Measurements from ENCODE around the gene NUP43.

Gene NUP43

GRCh38 chr6:149769676-149770075 lies 23.3 kb upstream of the NUP43 start:
- H2BK5ac ChIP-seq (ENCODE audit: low read length): no peak overlapping the region
- no peak for DNase-seq (ENCODE audit: low spot score)
- no peak overlapping the region for H4K8ac ChIP-seq (ENCODE audit: low read depth, low read length)
- H3K23ac ChIP-seq (ENCODE audit: low read depth, low read length, poor library complexity): no peak overlapping the region
- no peak overlapping the region for H3K4me3 ChIP-seq (ENCODE audit: low read length in 2 of 2)
- peaks cover 4 to 50% of the 10 kb centered on the region in 2 donors for H3K36me3 ChIP-seq (replicated peaks in 1 of 2; ENCODE audit: control insufficient read depth in 2 of 2, insufficient read depth in 2 of 2, low read length in 2 of 2)
- H2BK120ac ChIP-seq (ENCODE audit: low read depth, low read length): no peak overlapping the region
- H3K14ac ChIP-seq (ENCODE audit: low read length): no peak overlapping the region
- no peaks in the 10 kb centered on the region for H3K4me1 ChIP-seq (ENCODE audit: control insufficient read depth in 2 of 2, insufficient read depth in 1 of 2, low read depth in 1 of 2, low read length in 2 of 2)
- H3K79me1 ChIP-seq (ENCODE audit: low read depth, low read length): no peaks in the 10 kb centered on the region
- no peak overlapping the region for H4K91ac ChIP-seq (ENCODE audit: low read depth, low read length, poor library complexity)
- H2AK5ac ChIP-seq (ENCODE audit: low read depth, low read length): no peak overlapping the region
- H2BK12ac ChIP-seq (ENCODE audit: low read length): no peak overlapping the region
- no CpG with 5 or more reads among the region's 2 CpGs for WGBS, 2 donors (ENCODE audit: extremely low coverage in 2 of 2, insufficient read length in 2 of 2, insufficient replicate concordance in 1 of 2)
- peaks cover 0 to 16% of the 10 kb centered on the region in 2 donors for H3K9me3 ChIP-seq (replicated peaks in 1 of 2; ENCODE audit: control insufficient read depth in 2 of 2, insufficient read depth in 1 of 2, low read depth in 1 of 2, low read length in 2 of 2)
- H2BK15ac ChIP-seq (ENCODE audit: low read length): no peak overlapping the region
- no peak overlapping the region for H3K4ac ChIP-seq (ENCODE audit: low read length)
- H3K9ac ChIP-seq (ENCODE audit: low read depth, low read length, poor library complexity): no peak overlapping the region
- no peak overlapping the region for H3K4me2 ChIP-seq (ENCODE audit: insufficient read depth, low read length, poor library complexity, severe bottlenecking)
- no peak overlapping the region for H2AFZ ChIP-seq (ENCODE audit: low read length)
- H3K18ac ChIP-seq (ENCODE audit: low read length): no peak overlapping the region
- H3K27me3 ChIP-seq (ENCODE audit: control insufficient read depth in 3 of 3, insufficient read depth in 3 of 3, low read depth in 1 of 3, low read length in 3 of 3): no peaks in the 10 kb centered on the region
- H3K27ac ChIP-seq (replicated peaks; ENCODE audit: low read length): no peak overlapping the region

GRCh38 chr6:149766156-149766769 lies 19.9 kb upstream of the NUP43 start:
- no peak overlapping the region for H3K4me3 ChIP-seq (ENCODE audit: low read length in 2 of 2)
- DNase-seq (ENCODE audit: low spot score): no peak
- H2BK15ac ChIP-seq (ENCODE audit: low read length): no peak overlapping the region
- H3K36me3 ChIP-seq (replicated peaks in 1 of 2; ENCODE audit: control insufficient read depth in 2 of 2, insufficient read depth in 2 of 2, low read length in 2 of 2): peaks cover 0 to 26% of the 10 kb centered on the region in 2 donors
- H2AK5ac ChIP-seq (ENCODE audit: low read depth, low read length): no peak overlapping the region
- no peak overlapping the region for H2BK5ac ChIP-seq (ENCODE audit: low read length)
- H3K18ac ChIP-seq (ENCODE audit: low read length): no peak overlapping the region
- H3K23ac ChIP-seq (ENCODE audit: low read depth, low read length, poor library complexity): no peak overlapping the region
- no CpG with 5 or more reads among the region's 3 CpGs for WGBS, 2 donors (ENCODE audit: extremely low coverage in 2 of 2, insufficient read length in 2 of 2, insufficient replicate concordance in 1 of 2)
- H3K79me1 ChIP-seq (ENCODE audit: low read depth, low read length): no peaks in the 10 kb centered on the region
- H3K4me2 ChIP-seq (ENCODE audit: insufficient read depth, low read length, poor library complexity, severe bottlenecking): no peak overlapping the region
- no peak overlapping the region for H3K9ac ChIP-seq (ENCODE audit: low read depth, low read length, poor library complexity)
- H2BK12ac ChIP-seq (ENCODE audit: low read length): no peak overlapping the region
- no peak overlapping the region for H2AFZ ChIP-seq (ENCODE audit: low read length)
- no peak overlapping the region for H3K27ac ChIP-seq (replicated peaks; ENCODE audit: low read length)
- no peaks in the 10 kb centered on the region for H3K27me3 ChIP-seq (ENCODE audit: control insufficient read depth in 3 of 3, insufficient read depth in 3 of 3, low read depth in 1 of 3, low read length in 3 of 3)
- H3K4me1 ChIP-seq (ENCODE audit: control insufficient read depth in 2 of 2, insufficient read depth in 1 of 2, low read depth in 1 of 2, low read length in 2 of 2): no peaks in the 10 kb centered on the region
- H3K4ac ChIP-seq (ENCODE audit: low read length): no peak overlapping the region
- H4K91ac ChIP-seq (ENCODE audit: low read depth, low read length, poor library complexity): no peak overlapping the region
- H3K14ac ChIP-seq (ENCODE audit: low read length): no peak overlapping the region
- peaks cover 0 to 14% of the 10 kb centered on the region in 2 donors for H3K9me3 ChIP-seq (replicated peaks in 1 of 2; ENCODE audit: control insufficient read depth in 2 of 2, insufficient read depth in 1 of 2, low read depth in 1 of 2, low read length in 2 of 2)
- H2BK120ac ChIP-seq (ENCODE audit: low read depth, low read length): no peak overlapping the region
- H4K8ac ChIP-seq (ENCODE audit: low read depth, low read length): no peak overlapping the region

GRCh38 chr6:149763866-149764265 lies 17.5 kb upstream of the NUP43 start:
- no peak for DNase-seq (ENCODE audit: low spot score)
- Histone ChIP-seq H2BK12ac (ENCODE audit: low read length) (no peak overlapping the region), H2BK120ac (ENCODE audit: low read depth, low read length) (no peak overlapping the region), H2AK5ac (ENCODE audit: low read depth, low read length) (no peak overlapping the region), H3K36me3 (replicated peaks in 1 of 2; ENCODE audit: control insufficient read depth in 2 of 2, insufficient read depth in 2 of 2, low read length in 2 of 2) (peaks cover 0 to 32% of the 10 kb centered on the region in 2 donors), H3K14ac (ENCODE audit: low read length) (no peak overlapping the region), H3K79me1 (ENCODE audit: low read depth, low read length) (no peaks in the 10 kb centered on the region), H3K27me3 (ENCODE audit: control insufficient read depth in 3 of 3, insufficient read depth in 3 of 3, low read depth in 1 of 3, low read length in 3 of 3) (no peaks in the 10 kb centered on the region), H2BK5ac (ENCODE audit: low read length) (no peak overlapping the region), H4K91ac (ENCODE audit: low read depth, low read length, poor library complexity) (no peak overlapping the region), H2BK15ac (ENCODE audit: low read length) (no peak overlapping the region), H3K4me3 (ENCODE audit: low read length in 2 of 2) (no peak overlapping the region), H3K9me3 (replicated peaks in 1 of 2; ENCODE audit: control insufficient read depth in 2 of 2, insufficient read depth in 1 of 2, low read depth in 1 of 2, low read length in 2 of 2) (peaks cover 0 to 14% of the 10 kb centered on the region in 2 donors), H2AFZ (ENCODE audit: low read length) (no peak overlapping the region), H3K4me1 (ENCODE audit: control insufficient read depth in 2 of 2, insufficient read depth in 1 of 2, low read depth in 1 of 2, low read length in 2 of 2) (no peaks in the 10 kb centered on the region), H3K23ac (ENCODE audit: low read depth, low read length, poor library complexity) (no peak overlapping the region), H3K9ac (ENCODE audit: low read depth, low read length, poor library complexity) (no peak overlapping the region), H3K18ac (ENCODE audit: low read length) (no peak overlapping the region), H3K4ac (ENCODE audit: low read length) (no peak overlapping the region), H3K4me2 (ENCODE audit: insufficient read depth, low read length, poor library complexity, severe bottlenecking) (no peak overlapping the region), H4K8ac (ENCODE audit: low read depth, low read length) (no peak overlapping the region), H3K27ac (replicated peaks; ENCODE audit: low read length) (no peak overlapping the region)

GRCh38 chr6:149761438-149761837 lies 15.1 kb upstream of the NUP43 start:
- H2BK120ac ChIP-seq (ENCODE audit: low read depth, low read length): no peak overlapping the region
- H3K9me3 ChIP-seq (replicated peaks in 1 of 2; ENCODE audit: control insufficient read depth in 2 of 2, insufficient read depth in 1 of 2, low read depth in 1 of 2, low read length in 2 of 2): peaks cover 0 to 11% of the 10 kb centered on the region in 2 donors
- no peak for DNase-seq (ENCODE audit: low spot score)
- no CpG with 5 or more reads among the region's 1 CpG for WGBS, 2 donors (ENCODE audit: extremely low coverage in 2 of 2, insufficient read length in 2 of 2, insufficient replicate concordance in 1 of 2)
- H3K36me3 ChIP-seq (replicated peaks in 1 of 2; ENCODE audit: control insufficient read depth in 2 of 2, insufficient read depth in 2 of 2, low read length in 2 of 2): peaks cover 0 to 21% of the 10 kb centered on the region in 2 donors
- H3K4me2 ChIP-seq (ENCODE audit: insufficient read depth, low read length, poor library complexity, severe bottlenecking): no peak overlapping the region
- no peak overlapping the region for H3K23ac ChIP-seq (ENCODE audit: low read depth, low read length, poor library complexity)
- no peak overlapping the region for H3K14ac ChIP-seq (ENCODE audit: low read length)
- no peak overlapping the region for H3K4me3 ChIP-seq (ENCODE audit: low read length in 2 of 2)
- no peak overlapping the region for H3K18ac ChIP-seq (ENCODE audit: low read length)
- no peak overlapping the region for H4K8ac ChIP-seq (ENCODE audit: low read depth, low read length)
- no peak overlapping the region for H2BK12ac ChIP-seq (ENCODE audit: low read length)
- no peaks in the 10 kb centered on the region for H3K79me1 ChIP-seq (ENCODE audit: low read depth, low read length)
- no peak overlapping the region for H3K9ac ChIP-seq (ENCODE audit: low read depth, low read length, poor library complexity)
- no peak overlapping the region for H3K27ac ChIP-seq (replicated peaks; ENCODE audit: low read length)
- no peak overlapping the region for H2AK5ac ChIP-seq (ENCODE audit: low read depth, low read length)
- H2BK5ac ChIP-seq (ENCODE audit: low read length): no peak overlapping the region
- H3K4ac ChIP-seq (ENCODE audit: low read length): no peak overlapping the region
- H3K4me1 ChIP-seq (ENCODE audit: control insufficient read depth in 2 of 2, insufficient read depth in 1 of 2, low read depth in 1 of 2, low read length in 2 of 2): no peaks in the 10 kb centered on the region
- H2BK15ac ChIP-seq (ENCODE audit: low read length): no peak overlapping the region
- no peak overlapping the region for H2AFZ ChIP-seq (ENCODE audit: low read length)
- H3K27me3 ChIP-seq (ENCODE audit: control insufficient read depth in 3 of 3, insufficient read depth in 3 of 3, low read depth in 1 of 3, low read length in 3 of 3): no peaks in the 10 kb centered on the region
- no peak overlapping the region for H4K91ac ChIP-seq (ENCODE audit: low read depth, low read length, poor library complexity)
